ENCODE data around the gene NYAP2.

DNA sequence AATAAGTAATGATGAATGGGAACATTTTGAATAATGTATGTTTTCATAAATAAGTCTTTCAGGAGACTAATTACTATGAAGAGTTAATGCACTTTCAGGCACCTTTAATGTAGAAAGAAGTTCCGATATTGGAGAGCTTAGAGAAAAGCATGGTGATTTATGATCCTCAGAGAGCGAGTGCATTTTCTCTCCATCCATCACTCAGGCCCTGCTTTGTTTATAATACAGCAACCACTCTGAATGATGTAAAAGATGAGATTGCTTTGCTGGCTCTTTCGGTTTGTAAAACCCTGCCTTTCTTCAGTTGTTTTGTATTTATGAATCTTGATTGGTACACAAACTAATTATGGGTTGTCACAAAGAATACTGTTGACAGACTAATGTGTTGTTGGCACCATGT, 132.0 kb downstream of the NYAP2 start:
- TF ChIP-seq, protein P1, sequence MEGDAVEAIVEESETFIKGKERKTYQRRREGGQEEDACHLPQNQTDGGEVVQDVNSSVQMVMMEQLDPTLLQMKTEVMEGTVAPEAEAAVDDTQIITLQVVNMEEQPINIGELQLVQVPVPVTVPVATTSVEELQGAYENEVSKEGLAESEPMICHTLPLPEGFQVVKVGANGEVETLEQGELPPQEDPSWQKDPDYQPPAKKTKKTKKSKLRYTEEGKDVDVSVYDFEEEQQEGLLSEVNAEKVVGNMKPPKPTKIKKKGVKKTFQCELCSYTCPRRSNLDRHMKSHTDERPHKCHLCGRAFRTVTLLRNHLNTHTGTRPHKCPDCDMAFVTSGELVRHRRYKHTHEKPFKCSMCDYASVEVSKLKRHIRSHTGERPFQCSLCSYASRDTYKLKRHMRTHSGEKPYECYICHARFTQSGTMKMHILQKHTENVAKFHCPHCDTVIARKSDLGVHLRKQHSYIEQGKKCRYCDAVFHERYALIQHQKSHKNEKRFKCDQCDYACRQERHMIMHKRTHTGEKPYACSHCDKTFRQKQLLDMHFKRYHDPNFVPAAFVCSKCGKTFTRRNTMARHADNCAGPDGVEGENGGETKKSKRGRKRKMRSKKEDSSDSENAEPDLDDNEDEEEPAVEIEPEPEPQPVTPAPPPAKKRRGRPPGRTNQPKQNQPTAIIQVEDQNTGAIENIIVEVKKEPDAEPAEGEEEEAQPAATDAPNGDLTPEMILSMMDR (IDR thresholded peaks at IDR 0.05): no peak
- no peak for TF ChIP-seq POLR2A (IDR thresholded peaks at IDR 0.05)
